ENCODE results near the gene LPAR1. TPM values are rescaled to one million over a fixed set of nuclear protein-coding genes. Genes with fewer than 3 reads are reported as not detected.

LPAR1 gene
- total RNA-seq, 2 donors from 2014 or later: 5.0 to 5.9 TPM

- peak overlapping the region; percentile 38 for H3K4me3 ChIP-seq (ENCODE audit: low read length)
- TF ChIP-seq, protein P1, sequence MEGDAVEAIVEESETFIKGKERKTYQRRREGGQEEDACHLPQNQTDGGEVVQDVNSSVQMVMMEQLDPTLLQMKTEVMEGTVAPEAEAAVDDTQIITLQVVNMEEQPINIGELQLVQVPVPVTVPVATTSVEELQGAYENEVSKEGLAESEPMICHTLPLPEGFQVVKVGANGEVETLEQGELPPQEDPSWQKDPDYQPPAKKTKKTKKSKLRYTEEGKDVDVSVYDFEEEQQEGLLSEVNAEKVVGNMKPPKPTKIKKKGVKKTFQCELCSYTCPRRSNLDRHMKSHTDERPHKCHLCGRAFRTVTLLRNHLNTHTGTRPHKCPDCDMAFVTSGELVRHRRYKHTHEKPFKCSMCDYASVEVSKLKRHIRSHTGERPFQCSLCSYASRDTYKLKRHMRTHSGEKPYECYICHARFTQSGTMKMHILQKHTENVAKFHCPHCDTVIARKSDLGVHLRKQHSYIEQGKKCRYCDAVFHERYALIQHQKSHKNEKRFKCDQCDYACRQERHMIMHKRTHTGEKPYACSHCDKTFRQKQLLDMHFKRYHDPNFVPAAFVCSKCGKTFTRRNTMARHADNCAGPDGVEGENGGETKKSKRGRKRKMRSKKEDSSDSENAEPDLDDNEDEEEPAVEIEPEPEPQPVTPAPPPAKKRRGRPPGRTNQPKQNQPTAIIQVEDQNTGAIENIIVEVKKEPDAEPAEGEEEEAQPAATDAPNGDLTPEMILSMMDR (conservative IDR thresholded peaks at IDR 0.05): no peak
- Mint-ChIP-seq H3K27me3 (ENCODE audit: insufficient read depth) (no peaks in the 10 kb centered on the region), H3K4me3 (no peak overlapping the region), H3K9me3 (peaks cover 9% of the 10 kb centered on the region), H3K36me3 (ENCODE audit: low read depth) (peaks cover 12% of the 10 kb centered on the region), H3K27ac (no peak overlapping the region), H3K4me1 (peaks cover 26% of the 10 kb centered on the region)
- DNase-seq: no peak
- H3K9ac ChIP-seq (ENCODE audit: extremely low read depth, low read length, poor library complexity, severe bottlenecking): no peak overlapping the region
- peaks cover 5% of the 10 kb centered on the region for H3K4me1 ChIP-seq (ENCODE audit: control insufficient read depth, insufficient read depth, low read length)
- no peaks in the 10 kb centered on the region for H3K36me3 ChIP-seq (ENCODE audit: control insufficient read depth, insufficient read depth, low read length)
- no peak overlapping the region for H3K27ac ChIP-seq (ENCODE audit: low read depth, low read length)
- WGBS, 2 experiments (ENCODE audit: insufficient coverage in 1 of 2, insufficient read length in 1 of 2): 60% methylated on average over 1 of the region's 2 CpGs; no CpG with 5 or more reads in 1 of the 2 experiments
- peaks cover 4% of the 10 kb centered on the region for H3K9me3 ChIP-seq (ENCODE audit: control insufficient read depth, low read length)
- H3K27me3 ChIP-seq (ENCODE audit: control insufficient read depth, insufficient read depth, low read length, poor library complexity, severe bottlenecking): no peaks in the 10 kb centered on the region
Observed at GRCh38 chr9:110967196-110967595, 71.1 kb downstream of the LPAR1 start.

- no peak for DNase-seq
- no peaks in the 10 kb centered on the region for H3K36me3 ChIP-seq (ENCODE audit: control insufficient read depth, insufficient read depth, low read length)
- WGBS, 2 experiments (ENCODE audit: insufficient coverage in 1 of 2, insufficient read length in 1 of 2): 88 to 92% methylated on average over 2 of the region's 2 CpGs
- peaks cover 14% of the 10 kb centered on the region for H3K9me3 ChIP-seq (ENCODE audit: control insufficient read depth, low read length)
- H3K4me1 ChIP-seq (ENCODE audit: control insufficient read depth, insufficient read depth, low read length): no peaks in the 10 kb centered on the region
- H3K9ac ChIP-seq (ENCODE audit: extremely low read depth, low read length, poor library complexity, severe bottlenecking): no peak overlapping the region
- Mint-ChIP-seq H3K4me1 (no peaks in the 10 kb centered on the region), H3K27me3 (ENCODE audit: insufficient read depth) (no peaks in the 10 kb centered on the region), H3K4me3 (no peak overlapping the region), H3K36me3 (ENCODE audit: low read depth) (peaks cover 20% of the 10 kb centered on the region), H3K9me3 (peaks cover 23% of the 10 kb centered on the region), H3K27ac (no peak overlapping the region)
- TF ChIP-seq, protein P1 (conservative IDR thresholded peaks at IDR 0.05): no peak
- no peak overlapping the region for H3K27ac ChIP-seq (ENCODE audit: low read depth, low read length)
- H3K27me3 ChIP-seq (ENCODE audit: control insufficient read depth, insufficient read depth, low read length, poor library complexity, severe bottlenecking): no peaks in the 10 kb centered on the region
- H3K4me3 ChIP-seq (ENCODE audit: low read length): no peak overlapping the region
Observed at GRCh38 chr9:110960288-110960687, 78.0 kb downstream of the LPAR1 start.

DNA sequence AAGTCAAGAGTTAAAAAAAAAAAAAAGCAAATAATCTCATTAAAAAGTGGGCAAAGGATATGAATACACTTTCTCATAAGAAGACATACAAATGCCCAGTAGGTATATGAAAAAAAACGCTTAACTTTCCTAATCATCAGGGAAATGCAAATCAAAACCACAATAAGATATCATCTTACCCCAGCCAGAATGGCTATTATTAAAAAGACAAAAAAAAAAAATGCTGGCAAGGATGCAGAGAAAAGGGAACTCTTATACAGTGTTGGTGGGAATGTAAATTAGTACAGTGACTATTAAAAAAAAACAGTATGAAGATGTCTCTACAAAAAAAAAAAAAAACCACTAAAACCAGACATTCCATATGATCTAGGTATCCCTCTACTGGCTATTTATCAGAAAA lies 79.4 kb downstream of the LPAR1 start:
- Mint-ChIP-seq H3K4me3 (no peak overlapping the region), H3K27me3 (ENCODE audit: insufficient read depth) (no peaks in the 10 kb centered on the region), H3K27ac (no peak overlapping the region), H3K36me3 (ENCODE audit: low read depth) (peaks cover 19% of the 10 kb centered on the region), H3K9me3 (peaks cover 23% of the 10 kb centered on the region), H3K4me1 (no peaks in the 10 kb centered on the region)
- 100% methylated on average over 1 of the region's 1 CpG; no CpG with 5 or more reads in 1 of the 2 experiments for WGBS, 2 experiments (ENCODE audit: insufficient coverage in 1 of 2, insufficient read length in 1 of 2)
- no peak overlapping the region for H3K27ac ChIP-seq (ENCODE audit: low read depth, low read length)
- H3K9ac ChIP-seq (ENCODE audit: extremely low read depth, low read length, poor library complexity, severe bottlenecking): no peak overlapping the region
- TF ChIP-seq, protein P1 (conservative IDR thresholded peaks at IDR 0.05): no peak
- peaks cover 22% of the 10 kb centered on the region for H3K9me3 ChIP-seq (ENCODE audit: control insufficient read depth, low read length)
- no peaks in the 10 kb centered on the region for H3K36me3 ChIP-seq (ENCODE audit: control insufficient read depth, insufficient read depth, low read length)
- H3K4me3 ChIP-seq (ENCODE audit: low read length): no peak overlapping the region
- no peaks in the 10 kb centered on the region for H3K4me1 ChIP-seq (ENCODE audit: control insufficient read depth, insufficient read depth, low read length)
- no peak for DNase-seq
- no peaks in the 10 kb centered on the region for H3K27me3 ChIP-seq (ENCODE audit: control insufficient read depth, insufficient read depth, low read length, poor library complexity, severe bottlenecking)

Measured in endodermal cell (in vitro differentiated cells).